ENCODE data around the gene ZNF384. TPM values are rescaled to one million over a fixed set of nuclear protein-coding genes. Genes with fewer than 3 reads are reported as not detected.

ZNF384 gene
- total and polyA plus RNA-seq, 2 of the 8 experiments (the other 6 are each of a cell fraction or from before 2014, with no cell fraction given): 59.0 to 59.6 TPM

DNA sequence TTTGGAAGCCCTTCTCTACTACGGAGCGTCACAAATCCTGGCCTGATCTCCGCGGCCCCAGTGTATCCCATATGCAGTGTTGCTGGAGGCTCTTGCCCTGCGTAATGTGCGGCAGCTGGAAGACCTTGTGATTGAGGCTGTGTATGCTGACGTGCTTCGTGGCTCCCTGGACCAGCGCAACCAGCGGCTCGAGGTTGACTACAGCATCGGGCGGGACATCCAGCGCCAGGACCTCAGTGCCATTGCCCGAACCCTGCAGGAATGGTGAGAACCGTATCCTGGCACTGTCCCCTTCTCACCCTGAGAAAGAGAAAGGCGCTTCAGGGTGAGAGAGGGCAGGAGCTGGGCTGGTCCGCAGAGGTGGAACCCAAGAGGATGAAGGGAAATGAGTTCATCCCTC lies 40.0 kb upstream of the ZNF384 start (continued):
- no peak for TF ChIP-seq NANOG (IDR thresholded peaks at IDR 0.05; ENCODE audit: insufficient read depth, low read depth, low read length, poor library complexity, severe bottlenecking)
- TF ChIP-seq, protein P1, sequence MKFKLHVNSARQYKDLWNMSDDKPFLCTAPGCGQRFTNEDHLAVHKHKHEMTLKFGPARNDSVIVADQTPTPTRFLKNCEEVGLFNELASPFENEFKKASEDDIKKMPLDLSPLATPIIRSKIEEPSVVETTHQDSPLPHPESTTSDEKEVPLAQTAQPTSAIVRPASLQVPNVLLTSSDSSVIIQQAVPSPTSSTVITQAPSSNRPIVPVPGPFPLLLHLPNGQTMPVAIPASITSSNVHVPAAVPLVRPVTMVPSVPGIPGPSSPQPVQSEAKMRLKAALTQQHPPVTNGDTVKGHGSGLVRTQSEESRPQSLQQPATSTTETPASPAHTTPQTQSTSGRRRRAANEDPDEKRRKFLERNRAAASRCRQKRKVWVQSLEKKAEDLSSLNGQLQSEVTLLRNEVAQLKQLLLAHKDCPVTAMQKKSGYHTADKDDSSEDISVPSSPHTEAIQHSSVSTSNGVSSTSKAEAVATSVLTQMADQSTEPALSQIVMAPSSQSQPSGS (IDR thresholded peaks at IDR 0.05; ENCODE audit: low read length): no peak
- no peak for TF ChIP-seq POLR2A (IDR thresholded peaks at IDR 0.05; ENCODE audit: control extremely low read depth in 1 of 2, low read depth in 2 of 2, low read length in 2 of 2)

Data from H1 (cell line).